ENCODE results near the gene BCAP31. TPM values are rescaled to one million over a fixed set of nuclear protein-coding genes. Genes with fewer than 3 reads are reported as not detected.

BCAP31 gene
- total RNA-seq, 1 experiment from 2014 or later: 150 TPM

GRCh38 chrX:153709726-153710674 lies 14.2 kb downstream of the BCAP31 start (continued):
- TF ChIP-seq, protein P1, sequence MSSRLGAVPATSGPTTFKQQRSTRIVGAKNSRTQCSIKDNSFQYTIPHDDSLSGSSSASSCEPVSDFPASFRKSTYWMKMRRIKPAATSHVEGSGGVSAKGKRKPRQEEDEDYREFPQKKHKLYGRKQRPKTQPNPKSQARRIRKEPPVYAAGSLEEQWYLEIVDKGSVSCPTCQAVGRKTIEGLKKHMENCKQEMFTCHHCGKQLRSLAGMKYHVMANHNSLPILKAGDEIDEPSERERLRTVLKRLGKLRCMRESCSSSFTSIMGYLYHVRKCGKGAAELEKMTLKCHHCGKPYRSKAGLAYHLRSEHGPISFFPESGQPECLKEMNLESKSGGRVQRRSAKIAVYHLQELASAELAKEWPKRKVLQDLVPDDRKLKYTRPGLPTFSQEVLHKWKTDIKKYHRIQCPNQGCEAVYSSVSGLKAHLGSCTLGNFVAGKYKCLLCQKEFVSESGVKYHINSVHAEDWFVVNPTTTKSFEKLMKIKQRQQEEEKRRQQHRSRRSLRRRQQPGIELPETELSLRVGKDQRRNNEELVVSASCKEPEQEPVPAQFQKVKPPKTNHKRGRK (CRISPR knock-in tag; IDR thresholded peaks at IDR 0.05; ENCODE audit: borderline replicate concordance): no peak
- TF ChIP-seq NR3C1 (CRISPR knock-in tag; conservative IDR thresholded peaks at IDR 0.05; ENCODE audit: low read depth) (no peak), OVOL2 (CRISPR knock-in tag; IDR thresholded peaks at IDR 0.05; ENCODE audit: borderline replicate concordance) (no peak), ZNF317 (CRISPR knock-in tag; IDR thresholded peaks at IDR 0.05; ENCODE audit: borderline replicate concordance, low read depth) (no peak), AR (CRISPR knock-in tag; IDR thresholded peaks at IDR 0.05) (no peak), ZNF671 (CRISPR knock-in tag; IDR thresholded peaks at IDR 0.05) (no peak)
- TF ChIP-seq, protein P2, sequence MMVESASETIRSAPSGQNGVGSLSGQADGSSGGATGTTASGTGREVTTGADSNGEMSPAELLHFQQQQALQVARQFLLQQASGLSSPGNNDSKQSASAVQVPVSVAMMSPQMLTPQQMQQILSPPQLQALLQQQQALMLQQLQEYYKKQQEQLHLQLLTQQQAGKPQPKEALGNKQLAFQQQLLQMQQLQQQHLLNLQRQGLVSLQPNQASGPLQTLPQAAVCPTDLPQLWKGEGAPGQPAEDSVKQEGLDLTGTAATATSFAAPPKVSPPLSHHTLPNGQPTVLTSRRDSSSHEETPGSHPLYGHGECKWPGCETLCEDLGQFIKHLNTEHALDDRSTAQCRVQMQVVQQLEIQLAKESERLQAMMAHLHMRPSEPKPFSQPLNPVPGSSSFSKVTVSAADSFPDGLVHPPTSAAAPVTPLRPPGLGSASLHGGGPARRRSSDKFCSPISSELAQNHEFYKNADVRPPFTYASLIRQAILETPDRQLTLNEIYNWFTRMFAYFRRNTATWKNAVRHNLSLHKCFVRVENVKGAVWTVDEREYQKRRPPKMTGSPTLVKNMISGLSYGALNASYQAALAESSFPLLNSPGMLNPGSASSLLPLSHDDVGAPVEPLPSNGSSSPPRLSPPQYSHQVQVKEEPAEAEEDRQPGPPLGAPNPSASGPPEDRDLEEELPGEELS (CRISPR knock-in tag; IDR thresholded peaks at IDR 0.05): no peak

GRCh38 chrX:153708415-153708814 lies 15.8 kb downstream of the BCAP31 start:
- H3K4me1 Mint-ChIP-seq: 0 out of 2 replicates have a peak, but pooled peaks cover 3% of the 10 kb centered on the region
- ChIA-PET POLR2A (interaction anchor here (0.9 kb wide), 1 partner anchor 16 kb away, joined by 3 read pairs; no protein-coding TSS in a partner anchor), CTCF (interaction anchor here (0.6 to 2.3 kb wide), 18 partner anchors 9 to 291 kb away, joined by 3 to 29 read pairs (median 5); partner anchors contain the start of genes ATP2B3, DUSP9 and SLC6A8)
- ATAC-seq (peak; percentile 84), DNase-seq (ENCODE audit: low spot score) (peak; percentile 73)
- H3K27ac Mint-ChIP-seq: no peak overlapping the region
- no peaks in the 10 kb centered on the region for H3K27me3 Mint-ChIP-seq (ENCODE audit: low read depth)
- H3K36me3 Mint-ChIP-seq: peaks cover 12% of the 10 kb centered on the region; the same call in 1 of the 2 replicates
- H3K9me3 Mint-ChIP-seq: no peaks in the 10 kb centered on the region
- H3K4me3 Mint-ChIP-seq: no peak overlapping the region
- TF ChIP-seq NR2C2 (CRISPR knock-in tag; IDR thresholded peaks at IDR 0.05): no peak

GRCh38 chrX:153707406-153707805 lies 16.8 kb downstream of the BCAP31 start:
- H3K4me3 Mint-ChIP-seq: no peak overlapping the region
- peaks cover 8% of the 10 kb centered on the region; the same call in 1 of the 2 replicates for H3K36me3 Mint-ChIP-seq
- no peaks in the 10 kb centered on the region for H3K27me3 Mint-ChIP-seq (ENCODE audit: low read depth)
- no peaks in the 10 kb centered on the region for H3K9me3 Mint-ChIP-seq
- ChIA-PET POLR2A (no interaction called here), CTCF (interaction anchor here (1.5 to 2.2 kb wide), 4 partner anchors 8 to 168 kb away, joined by 5 to 28 read pairs (median 6); no protein-coding TSS in a partner anchor)
- H3K4me1 Mint-ChIP-seq: 0 out of 2 replicates have a peak, but pooled peaks cover 3% of the 10 kb centered on the region
- TF ChIP-seq PRRX2 (CRISPR knock-in tag; IDR thresholded peaks at IDR 0.05) (no peak), ZNF219 (CRISPR knock-in tag; IDR thresholded peaks at IDR 0.05; ENCODE audit: borderline replicate concordance) (no peak), ZNF138 (CRISPR knock-in tag; conservative IDR thresholded peaks at IDR 0.05) (no peak), KAT7 (CRISPR knock-in tag; IDR thresholded peaks at IDR 0.05; ENCODE audit: borderline replicate concordance) (no peak)
- TF ChIP-seq, protein P3, sequence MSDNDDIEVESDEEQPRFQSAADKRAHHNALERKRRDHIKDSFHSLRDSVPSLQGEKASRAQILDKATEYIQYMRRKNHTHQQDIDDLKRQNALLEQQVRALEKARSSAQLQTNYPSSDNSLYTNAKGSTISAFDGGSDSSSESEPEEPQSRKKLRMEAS (CRISPR knock-in tag; IDR thresholded peaks at IDR 0.05): no peak
- H3K27ac Mint-ChIP-seq: peak overlapping the region; percentile 23; the same call in 1 of the 2 replicates
- ATAC-seq (no peak), DNase-seq (ENCODE audit: low spot score) (no peak)

All from WTC11 (cell line).